Lower leg skin (tissue), 4 donors: Measurements from ENCODE around the gene LIMS2. TPM values are rescaled to one million over a fixed set of nuclear protein-coding genes. Genes with fewer than 3 reads are reported as not detected.

Experiments
- DNase-seq, 2 donors: peaks; one replicate each; pipeline ENCODE4 v3.0.0-alpha.2; 2019; ENCODE audit warnings: low spot score in 2 of 2
- H3K4me3 ChIP-seq: fragments of 200-600 bp; sonication (generic); 2 replicates; pipeline ENCODE4 v1.5.1; 2017; ENCODE audit warnings: mild to moderate bottlenecking, low read depth; ENCODE audit not compliant: poor library complexity, severe bottlenecking
- CTCF ChIP-seq, 3 donors: fragments of 450-650 bp; IDR thresholded peaks; one replicate each; pipeline ENCODE4 v1.5.1; 2016; ENCODE audit warnings: antibody characterized with exemption in 3 of 3, mild to moderate bottlenecking in 3 of 3, moderate library complexity in 2 of 3
- POLR2A ChIP-seq, 2 donors: fragments of 450-650 bp; IDR thresholded peaks; one replicate each; pipeline ENCODE4 v1.6.1; 2016 to 2017; ENCODE audit warnings: antibody characterized with exemption in 2 of 2, mild to moderate bottlenecking in 1 of 2, moderate library complexity in 1 of 2
- WGBS, 2 donors: methylation state at CpG; one replicate each; pipeline ENCODE4 v1.1.5; 2018; 5-methylcytosine and 5-hydroxymethylcytosine counted together
- intact Hi-C: fragments of 100-400 bp; cut with DNase I; formaldehyde crosslinking; loops from one replicate; pipeline ENCODE4 v1.15.0; 2023; ENCODE audit warnings: low total_unique reads
- total RNA-seq, 4 donors: library from RNA; depleted of rRNA; stranded (reverse); fragments of >200 nt; gene quantifications; one replicate each; pipeline ENCODE4 v1.1.0, GENCODE V29; 2016

LIMS2 gene
- total RNA-seq, 4 donors from 2014 or later, result 7.5 to 19.4 (median 11.4) TPM

GRCh38 chr2:127606625-127607398 is 68.5 kb downstream of the LIMS2 start:
- 89 to 92% methylated on average over 17 of the region's 17 CpGs for WGBS, 2 donors
- intact Hi-C loops, result no loop called here
- H3K4me3 ChIP-seq, result no peak overlapping the region
- TF ChIP-seq POLR2A (IDR thresholded peaks at IDR 0.05), result no peak
- TF ChIP-seq CTCF (IDR thresholded peaks at IDR 0.05), result no peak
- DNase-seq, result peak in 1 of 2 donors; percentile 67

- TF ChIP-seq CTCF (IDR thresholded peaks at IDR 0.05) (no peak), POLR2A (IDR thresholded peaks at IDR 0.05) (no peak)
- WGBS, 2 donors, result 74 to 87% methylated on average over 7 of the region's 7 CpGs
- DNase-seq, result no peak
- intact Hi-C loops, result no loop called here
- no peak overlapping the region for H3K4me3 ChIP-seq
Observed at GRCh38 chr2:127605691-127606263, 69.6 kb downstream of the LIMS2 start.

GRCh38 chr2:127604986-127605385 is 70.3 kb downstream of the LIMS2 start:
- DNase-seq, result no peak
- intact Hi-C loops, result no loop called here
- 89 to 91% methylated on average over 8 of the region's 8 CpGs for WGBS, 2 donors
- no peak for TF ChIP-seq CTCF (IDR thresholded peaks at IDR 0.05)
- TF ChIP-seq POLR2A (IDR thresholded peaks at IDR 0.05), result no peak
- no peak overlapping the region for H3K4me3 ChIP-seq

GRCh38 chr2:127599211-127599610 is 76.1 kb downstream of the LIMS2 start:
- no peak overlapping the region for H3K4me3 ChIP-seq
- no peak for TF ChIP-seq CTCF (IDR thresholded peaks at IDR 0.05)
- no peak for TF ChIP-seq POLR2A (IDR thresholded peaks at IDR 0.05)
- no peak for DNase-seq
- intact Hi-C loops, result no loop called here
- 58 to 59% methylated on average over 3 of the region's 3 CpGs for WGBS, 2 donors

- DNase-seq, result no peak
- intact Hi-C loops, result no loop called here
- no peak overlapping the region for H3K4me3 ChIP-seq
- WGBS, 2 donors, result 95 to 96% methylated on average over 3 of the region's 3 CpGs
- no peak for TF ChIP-seq CTCF (IDR thresholded peaks at IDR 0.05)
Observed at GRCh38 chr2:127598711-127599110, 76.6 kb downstream of the LIMS2 start.
